Trophoblast cell (in vitro differentiated cells and primary cell): ENCODE measurements around the gene ALK.
A peak's percentile ranks its signal among the peaks of the same experiment; 100 is the strongest.

Source experiments
- DNase-seq, 2 donors: peaks; one replicate each; pipeline ENCODE4 v3.0.0-alpha.2; 2016
- H2AFZ ChIP-seq: 2 replicates; pipeline ENCODE4 v1.6.1; 2013; ENCODE audit warnings: low read length, moderate library complexity, mild to moderate bottlenecking; ENCODE audit not compliant: insufficient read depth, poor library complexity
- H2AK5ac ChIP-seq: 2 replicates; pipeline ENCODE4 v1.6.1; 2013; ENCODE audit warnings: mild to moderate bottlenecking, low read length
- H2BK120ac ChIP-seq: 2 replicates; pipeline ENCODE4 v1.6.1; 2013; ENCODE audit warnings: low read length, mild to moderate bottlenecking, moderate library complexity; ENCODE audit not compliant: insufficient read depth, poor library complexity
- H2BK12ac ChIP-seq: 2 replicates; pipeline ENCODE4 v1.6.1; 2013; ENCODE audit warnings: mild to moderate bottlenecking, low read length, moderate library complexity
- H2BK5ac ChIP-seq: 2 replicates; pipeline ENCODE4 v1.6.1; 2013; ENCODE audit warnings: low read length, low read depth, moderate library complexity, mild to moderate bottlenecking; ENCODE audit not compliant: poor library complexity
- H3K14ac ChIP-seq: 2 replicates; pipeline ENCODE4 v1.6.1; 2013; ENCODE audit warnings: mild to moderate bottlenecking, low read length
- H3K18ac ChIP-seq: 2 replicates; pipeline ENCODE4 v1.6.1; 2013; ENCODE audit warnings: mild to moderate bottlenecking, low read length
- H3K23ac ChIP-seq: 2 replicates; pipeline ENCODE4 v1.6.1; 2013; ENCODE audit warnings: low read length
- H3K27ac ChIP-seq: 2 replicates; pipeline ENCODE4 v1.5.1; 2013; ENCODE audit warnings: low read depth, mild to moderate bottlenecking, inconsistent platforms, low read length, moderate library complexity
- H3K27me3 ChIP-seq: 2 replicates; pipeline ENCODE4 v1.6.1; 2013; ENCODE audit warnings: inconsistent platforms, mild to moderate bottlenecking, low read length, moderate library complexity; ENCODE audit not compliant: insufficient read depth
- H3K36me3 ChIP-seq, 2 experiments: 1 replicate in 1 of 2; 2 replicates in 1 of 2; pipeline ENCODE4 v1.6.1; 2013; ENCODE audit warnings: low read length in 2 of 2, mild to moderate bottlenecking in 2 of 2, moderate library complexity in 1 of 2; ENCODE audit not compliant: insufficient read depth in 2 of 2, control insufficient read depth in 1 of 2
- H3K4ac ChIP-seq: 2 replicates; pipeline ENCODE4 v1.6.1; 2013; ENCODE audit warnings: low read depth, mild to moderate bottlenecking, low read length, moderate library complexity
- H3K4me1 ChIP-seq, 2 experiments: 1 replicate in 1 of 2; 2 replicates in 1 of 2; pipeline ENCODE4 v1.6.1; 2013; ENCODE audit warnings: low read length in 2 of 2, mild to moderate bottlenecking in 2 of 2, moderate library complexity in 1 of 2; ENCODE audit not compliant: insufficient read depth in 2 of 2, control insufficient read depth in 1 of 2
- H3K4me2 ChIP-seq: 2 replicates; pipeline ENCODE4 v1.6.1; 2013; ENCODE audit warnings: inconsistent platforms, mild to moderate bottlenecking, low read length, moderate library complexity
- H3K4me3 ChIP-seq: 2 replicates; pipeline ENCODE4 v1.5.1; 2013; ENCODE audit warnings: mild to moderate bottlenecking, low read depth, low read length, inconsistent platforms
- H3K79me1 ChIP-seq: one replicate; pipeline ENCODE4 v1.6.1; 2013; ENCODE audit warnings: low read length
- H3K79me2 ChIP-seq: 2 replicates; pipeline ENCODE4 v1.6.1; 2013; ENCODE audit warnings: low read length, mild to moderate bottlenecking; ENCODE audit not compliant: control insufficient read depth, insufficient read depth, poor library complexity
- H3K9ac ChIP-seq: 2 replicates; pipeline ENCODE4 v1.6.1; 2013; ENCODE audit warnings: mild to moderate bottlenecking, low read length
- H3K9me3 ChIP-seq: 2 replicates; pipeline ENCODE4 v1.6.1; 2013; ENCODE audit warnings: low read depth, mild to moderate bottlenecking, control low read depth, inconsistent platforms, low read length; ENCODE audit not compliant: insufficient read depth
- H4K12ac ChIP-seq: 2 replicates; pipeline ENCODE4 v1.6.1; 2013; ENCODE audit warnings: low read depth, mild to moderate bottlenecking, low read length, moderate library complexity
- H4K8ac ChIP-seq: 2 replicates; pipeline ENCODE4 v1.6.1; 2013; ENCODE audit warnings: low read depth, mild to moderate bottlenecking, low read length, moderate library complexity
- H4K91ac ChIP-seq: one replicate; pipeline ENCODE4 v1.6.1; 2013; ENCODE audit warnings: low read depth, mild to moderate bottlenecking, low read length, moderate library complexity
- WGBS: extraction: QIAGEN DNeasy Blood & Tissue Kit; methylation state at CpG from one replicate; pipeline ENCODE4 v1.1.7; 2013; ENCODE audit warnings: missing lambda C conversion rate; ENCODE audit not compliant: insufficient read length, insufficient coverage; ENCODE audit errors: extremely low coverage; 5-methylcytosine and 5-hydroxymethylcytosine counted together

ALK gene

GRCh38 chr2:29627279-29627711, 294.1 kb downstream of the ALK start:
- Histone ChIP-seq H3K14ac (no peak overlapping the region), H3K27me3 (no peaks in the 10 kb centered on the region)

GRCh38 chr2:29620890-29621289, 300.5 kb downstream of the ALK start:
- Histone ChIP-seq H3K23ac (no peak overlapping the region), H3K4ac (no peak overlapping the region), H3K27ac (no peak overlapping the region), H3K27me3 (no peaks in the 10 kb centered on the region), H2AFZ (no peak overlapping the region), H3K79me2 (no peaks in the 10 kb centered on the region), H2BK12ac (no peak overlapping the region), H3K79me1 (peaks cover 13% of the 10 kb centered on the region), H4K91ac (no peak overlapping the region), H3K18ac (no peak overlapping the region), H4K12ac (no peak overlapping the region), H3K9me3 (no peaks in the 10 kb centered on the region), H3K4me2 (no peak overlapping the region), H3K4me3 (no peak overlapping the region), H2AK5ac (no peak overlapping the region), H4K8ac (no peak overlapping the region), H3K14ac (no peak overlapping the region), H3K9ac (no peak overlapping the region), H3K4me1 (peaks cover 6 to 17% of the 10 kb centered on the region in 2 experiments), H2BK5ac (no peak overlapping the region), H2BK120ac (no peak overlapping the region), H3K36me3 (no peaks in the 10 kb centered on the region)
- no peak for DNase-seq
- WGBS = no CpG with 5 or more reads among the region's 1 CpG

More at GRCh38 chr2:29627279-29627711, 294.1 kb downstream of the ALK start:
- Histone ChIP-seq H3K36me3 (no peaks in the 10 kb centered on the region), H2AK5ac (no peak overlapping the region), H3K4ac (no peak overlapping the region), H3K23ac (no peak overlapping the region), H3K27ac (no peak overlapping the region), H3K79me1 (no peaks in the 10 kb centered on the region), H3K4me1 (peaks cover 4 to 11% of the 10 kb centered on the region in 2 experiments), H4K91ac (no peak overlapping the region), H3K4me3 (no peak overlapping the region), H3K9me3 (no peaks in the 10 kb centered on the region), H3K79me2 (no peaks in the 10 kb centered on the region), H2BK5ac (no peak overlapping the region), H3K4me2 (no peak overlapping the region), H2BK12ac (no peak overlapping the region), H4K12ac (no peak overlapping the region), H3K9ac (no peak overlapping the region), H2BK120ac (no peak overlapping the region), H2AFZ (no peak overlapping the region), H3K18ac (no peak overlapping the region), H4K8ac (no peak overlapping the region)
- no CpG with 5 or more reads among the region's 5 CpGs for WGBS
- no peak for DNase-seq

- no CpG with 5 or more reads among the region's 6 CpGs for WGBS
These were observed 301.7 kb downstream of the ALK start for GRCh38 chr2:29619689-29620088.

GRCh38 chr2:29618024-29618423, 303.4 kb downstream of the ALK start:
- no peak overlapping the region for H3K4me2 ChIP-seq
- peak overlapping the region; percentile 42 for H3K18ac ChIP-seq
- H2BK5ac ChIP-seq = peak overlapping the region; percentile 17
- no peaks in the 10 kb centered on the region for H3K9me3 ChIP-seq
- H2BK120ac ChIP-seq = peak overlapping the region; percentile 61
- H3K4ac ChIP-seq = no peak overlapping the region
- H2AK5ac ChIP-seq = no peak overlapping the region
- peaks cover 15 to 30% of the 10 kb centered on the region in 2 experiments for H3K4me1 ChIP-seq
- H3K36me3 ChIP-seq = no peaks in the 10 kb centered on the region
- no peak overlapping the region for H2AFZ ChIP-seq
- H3K4me3 ChIP-seq = no peak overlapping the region
- DNase-seq = no peak
- no peak overlapping the region for H3K9ac ChIP-seq
- no peaks in the 10 kb centered on the region for H3K79me2 ChIP-seq
- WGBS = no CpG with 5 or more reads among the region's 2 CpGs
- peak overlapping the region; percentile 70 for H4K91ac ChIP-seq
- no peak overlapping the region for H4K12ac ChIP-seq
- H3K14ac ChIP-seq = peak overlapping the region; percentile 59
- peak overlapping the region; percentile 14 for H4K8ac ChIP-seq
- H3K79me1 ChIP-seq = peaks cover 29% of the 10 kb centered on the region
- H3K27ac ChIP-seq = no peak overlapping the region
- no peak overlapping the region for H3K23ac ChIP-seq
- peak overlapping the region; percentile 81 for H2BK12ac ChIP-seq
- H3K27me3 ChIP-seq = no peaks in the 10 kb centered on the region

More at GRCh38 chr2:29619689-29620088, 301.7 kb downstream of the ALK start:
- Histone ChIP-seq H3K36me3 (no peaks in the 10 kb centered on the region), H3K79me1 (peaks cover 20% of the 10 kb centered on the region), H3K4ac (no peak overlapping the region), H3K4me3 (no peak overlapping the region), H3K27ac (no peak overlapping the region), H3K27me3 (no peaks in the 10 kb centered on the region), H4K8ac (no peak overlapping the region), H2AK5ac (no peak overlapping the region), H3K79me2 (no peaks in the 10 kb centered on the region), H4K91ac (no peak overlapping the region), H2AFZ (no peak overlapping the region), H3K14ac (no peak overlapping the region), H2BK120ac (no peak overlapping the region), H2BK5ac (no peak overlapping the region), H3K4me1 (peaks cover 8 to 22% of the 10 kb centered on the region in 2 experiments), H4K12ac (no peak overlapping the region), H2BK12ac (no peak overlapping the region), H3K23ac (no peak overlapping the region), H3K9me3 (no peaks in the 10 kb centered on the region), H3K18ac (no peak overlapping the region), H3K9ac (no peak overlapping the region), H3K4me2 (no peak overlapping the region)
- no peak for DNase-seq
